HG03039 (cell line): Measurements from ENCODE around the gene CDH22.

ENCODE experiments used
- ATAC-seq: cut with Tn5 transposase; IDR thresholded peaks from one replicate; pipeline ENCODE4 v1.9.1; 2021; ENCODE audit warnings: mild to moderate bottlenecking, moderate library complexity; ENCODE audit not compliant: unreplicated experiment

CDH22 gene

GRCh38 chr20:46154796-46155195 is 153.5 kb downstream of the CDH22 start:
- no peak for ATAC-seq

GRCh38 chr20:46154305-46154704 is 154.0 kb downstream of the CDH22 start:
- ATAC-seq: no peak

GRCh38 chr20:46152824-46153586 is 155.3 kb downstream of the CDH22 start:
- ATAC-seq: no peak

GRCh38 chr20:46151936-46152335 is 156.4 kb downstream of the CDH22 start:
- ATAC-seq: no peak

- no peak for ATAC-seq
Observed at GRCh38 chr20:46150943-46151342, 157.4 kb downstream of the CDH22 start.

- no peak for ATAC-seq
Observed at GRCh38 chr20:46148313-46149208, 159.7 kb downstream of the CDH22 start.

GRCh38 chr20:46145713-46146112 is 162.6 kb downstream of the CDH22 start:
- no peak for ATAC-seq

GRCh38 chr20:46144432-46145025 is 163.8 kb downstream of the CDH22 start:
- ATAC-seq: no peak

GRCh38 chr20:46142124-46142523 is 166.2 kb downstream of the CDH22 start:
- ATAC-seq: no peak

- ATAC-seq: no peak
Observed at GRCh38 chr20:46139908-46140482, 168.3 kb downstream of the CDH22 start.

- no peak for ATAC-seq
Observed at GRCh38 chr20:46139266-46139889, 168.9 kb downstream of the CDH22 start.

- ATAC-seq: no peak
Observed at GRCh38 chr20:46137816-46138215, 170.5 kb downstream of the CDH22 start.

GRCh38 chr20:46135856-46136633 is 172.3 kb downstream of the CDH22 start:
- ATAC-seq: no peak

- no peak for ATAC-seq
Observed at GRCh38 chr20:46134716-46135115, 173.6 kb downstream of the CDH22 start.

- no peak for ATAC-seq
Observed at GRCh38 chr20:46133886-46134654, 174.2 kb downstream of the CDH22 start.

GRCh38 chr20:46132705-46133120 is 175.6 kb downstream of the CDH22 start:
- no peak for ATAC-seq

- ATAC-seq: no peak
Observed at GRCh38 chr20:46131396-46131795, 176.9 kb downstream of the CDH22 start.

GRCh38 chr20:46130534-46130933 is 177.8 kb downstream of the CDH22 start:
- ATAC-seq: no peak

GRCh38 chr20:46129955-46130481 is 178.3 kb downstream of the CDH22 start:
- ATAC-seq: no peak
